DMS 273 (cell line): Measurements from ENCODE around the gene PMPCA.
"Not testable (repeated sequence)": the region's sequence is repeated elsewhere in the genome, so short reads cannot be mapped to it uniquely, and the experiment has no call there.

Source experiments
- DNase-seq: peaks from one replicate; lab custom pipeline; 2025; ENCODE audit not compliant: unreplicated experiment; lab: John Stamatoyannopoulos, UW

The PMPCA gene

GRCh38 chr9:136409557-136410455 lies 652 bp upstream of the PMPCA start:
- peak; percentile 55 for DNase-seq

GRCh38 chr9:136411378-136411777 lies 920 bp downstream of the PMPCA start:
- no peak for DNase-seq

- peak; percentile 83 for DNase-seq
Measured at GRCh38 chr9:136412962-136413361, 2.5 kb downstream of the PMPCA start.

- no peak for DNase-seq
Measured at GRCh38 chr9:136416427-136416826, 6.0 kb downstream of the PMPCA start.

GRCh38 chr9:136416914-136417313 lies 6.5 kb downstream of the PMPCA start:
- no peak for DNase-seq

- no peak for DNase-seq
Measured at GRCh38 chr9:136418182-136419091, 8.0 kb downstream of the PMPCA start.

- DNase-seq, result no peak
Measured at GRCh38 chr9:136419092-136419420, 8.6 kb downstream of the PMPCA start.

GRCh38 chr9:136421791-136422190 lies 11.3 kb downstream of the PMPCA start:
- no peak for DNase-seq

GRCh38 chr9:136422876-136423275 lies 12.4 kb downstream of the PMPCA start:
- no peak for DNase-seq

GRCh38 chr9:136423432-136424146 lies 13.1 kb downstream of the PMPCA start:
- no peak for DNase-seq

GRCh38 chr9:136424750-136425362 lies 14.4 kb downstream of the PMPCA start:
- no peak for DNase-seq

- DNase-seq, result not testable (repeated sequence)
Measured at GRCh38 chr9:136425367-136425766, 14.9 kb downstream of the PMPCA start.

GRCh38 chr9:136426787-136427186 lies 16.3 kb downstream of the PMPCA start:
- no peak for DNase-seq

GRCh38 chr9:136429075-136429628 lies 18.7 kb downstream of the PMPCA start:
- DNase-seq, result no peak

GRCh38 chr9:136429683-136430491 lies 19.4 kb downstream of the PMPCA start:
- no peak for DNase-seq

GRCh38 chr9:136430588-136431234 lies 20.3 kb downstream of the PMPCA start:
- no peak for DNase-seq

- DNase-seq, result no peak
Measured at GRCh38 chr9:136431782-136432350, 21.4 kb downstream of the PMPCA start.

- no peak for DNase-seq
Measured at GRCh38 chr9:136432591-136432990, 22.1 kb downstream of the PMPCA start.
